Naive B cell (primary cell): ENCODE results near the gene LOXL1. TPM values are rescaled to one million over a fixed set of nuclear protein-coding genes. Genes with fewer than 3 reads are reported as not detected.

Source experiments
- ATAC-seq, 2 donors: fragments of 150-1000 bp; cut with Tn5 transposase; 2 replicates each; pipeline ENCODE4 v1.10.0; 2021; ENCODE audit warnings: low read depth in 2 of 2, mild to moderate bottlenecking in 2 of 2, moderate library complexity in 2 of 2
- DNase-seq: peaks from one replicate; pipeline ENCODE4 v3.0.0; 2022
- H3K27ac Mint-ChIP-seq, 6 donors: one replicate each; pipeline ENCODE4 v1.8.0; 2020 to 2022; ENCODE audit warnings: mild to moderate bottlenecking in 6 of 6, mixed read lengths in 6 of 6, moderate library complexity in 5 of 6, inconsistent platforms in 2 of 6
- H3K27me3 Mint-ChIP-seq, 3 donors: one replicate each; pipeline ENCODE4 v1.8.0; 2021 to 2022; ENCODE audit warnings: mixed read lengths in 3 of 3, mild to moderate bottlenecking in 1 of 3
- H3K36me3 Mint-ChIP-seq, 2 donors: one replicate each; pipeline ENCODE4 v1.8.0; 2020 to 2022; ENCODE audit warnings: mixed read lengths in 2 of 2, inconsistent platforms in 1 of 2, mild to moderate bottlenecking in 1 of 2
- H3K4me1 Mint-ChIP-seq, 3 donors: one replicate each; pipeline ENCODE4 v1.8.0; 2020 to 2022; ENCODE audit warnings: mixed read lengths in 3 of 3, inconsistent platforms in 1 of 3, mild to moderate bottlenecking in 1 of 3, moderate library complexity in 1 of 3
- H3K4me3 Mint-ChIP-seq, 8 donors: one replicate each; pipeline ENCODE4 v1.8.0; 2020 to 2022; ENCODE audit warnings: mild to moderate bottlenecking in 8 of 8, mixed read lengths in 8 of 8, moderate library complexity in 8 of 8, inconsistent platforms in 2 of 8
- H3K9me3 Mint-ChIP-seq, 7 donors: one replicate each; pipeline ENCODE4 v1.8.0; 2020 to 2022; ENCODE audit warnings: mixed read lengths in 7 of 7, mild to moderate bottlenecking in 5 of 7, inconsistent platforms in 2 of 7, moderate library complexity in 1 of 7
- polyA plus RNA-seq, 6 donors: library from polyadenylated mRNA; unstranded; fragments of 300-500 nt; fragmentation: Illumina TruSeq; gene quantifications; one replicate each; pipeline ENCODE4 v1.2.3, GENCODE V29; 2021; ENCODE audit warnings: low read depth in 6 of 6

The LOXL1 gene
- polyA plus RNA-seq, 6 donors from 2014 or later, result 0.19 to 0.48 TPM; not detected in 4

GRCh38 chr15:73997986-73998385 lies 71.7 kb downstream of the LOXL1 start:
- no peaks in the 10 kb centered on the region for H3K9me3 Mint-ChIP-seq
- no peak for DNase-seq
- H3K36me3 Mint-ChIP-seq, result peaks cover 7 to 8% of the 10 kb centered on the region in 2 donors
- peak overlapping the region in 4 of 8 donors; percentile 12 to 97 (median 60) for H3K4me3 Mint-ChIP-seq
- H3K27me3 Mint-ChIP-seq, result no peaks in the 10 kb centered on the region
- H3K4me1 Mint-ChIP-seq, result peaks cover 40 to 72% (median 67%) of the 10 kb centered on the region in 3 donors
- peak overlapping the region in 2 of 6 donors; percentile 29 to 85 for H3K27ac Mint-ChIP-seq
- no peak for ATAC-seq

Other genes with a start within 250 kb of the LOXL1 start
- not detected for gene CD276, start 242.1 kb upstream of the LOXL1 start, polyA plus RNA-seq
- not detected for gene INSYN1, start 173.1 kb upstream of the LOXL1 start, polyA plus RNA-seq
- gene TBC1D21, start 52.9 kb upstream of the LOXL1 start, polyA plus RNA-seq, result not detected
- gene STOML1, start 65.8 kb downstream of the LOXL1 start, polyA plus RNA-seq, result 10 to 100 TPM in 3 of 6 donors, 1 to 10 TPM in 3; 8.6 to 18.4 (median 9.9) TPM
- 10 to 100 TPM in 5 of 6 donors, 1 to 10 TPM in 1; 6.4 to 39.8 (median 18.9) TPM for gene PML, start 68.3 kb downstream of the LOXL1 start, polyA plus RNA-seq
- gene GOLGA6A, start 156.1 kb downstream of the LOXL1 start, polyA plus RNA-seq, result under 1 TPM in 1 of 6 donors, not detected in 5; 0.09 TPM
- not detected for gene ISLR2, start 204.1 kb downstream of the LOXL1 start, polyA plus RNA-seq
- not detected for gene ISLR, start 247.2 kb downstream of the LOXL1 start, polyA plus RNA-seq